ENCODE measurements around the gene MEI1.
"Not testable (repeated sequence)": the region's sequence is repeated elsewhere in the genome, so short reads cannot be mapped to it uniquely, and the experiment has no call there.

Gene MEI1

DNA sequence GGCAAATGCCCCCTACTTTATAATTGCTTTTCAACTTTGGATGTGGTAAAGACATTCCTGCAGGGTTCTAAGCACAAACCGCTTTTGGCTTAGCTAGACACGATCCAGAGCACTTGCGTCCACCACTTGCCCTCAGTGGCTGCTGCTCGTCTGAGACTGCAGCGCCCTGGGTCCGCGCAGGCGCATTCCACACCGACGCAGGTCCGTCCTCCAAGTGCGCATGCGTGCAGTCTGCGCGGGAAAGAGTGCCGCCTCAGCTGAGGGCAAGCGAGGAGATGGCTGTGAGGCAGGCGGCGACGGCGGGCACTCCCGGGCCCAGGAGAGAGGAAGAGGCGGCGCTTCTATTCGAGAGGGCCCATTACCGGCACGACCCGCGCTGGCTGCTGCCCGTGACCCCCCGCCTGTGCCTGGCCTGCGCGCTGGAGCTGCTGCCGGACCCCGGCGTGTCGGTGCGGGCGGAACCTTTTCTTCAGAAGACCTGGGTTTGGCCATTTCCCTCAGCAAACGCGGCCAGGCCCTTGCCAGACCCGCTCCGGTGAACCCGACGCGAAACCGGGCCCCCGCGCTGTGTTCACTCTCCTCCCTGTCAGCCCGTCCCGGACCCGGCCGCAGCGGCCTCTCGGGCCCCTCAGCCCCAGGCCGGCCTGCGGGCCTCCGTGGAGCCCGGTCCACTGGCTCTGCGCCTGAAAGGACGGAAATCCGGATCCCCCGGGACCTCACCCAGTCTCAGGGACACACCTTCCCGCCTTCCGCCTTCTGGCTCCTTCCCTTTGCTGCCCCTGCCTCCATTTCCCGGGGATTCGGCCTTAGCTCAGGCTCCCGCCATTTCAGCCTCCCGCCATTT lies at the start of gene MEI1:
Gene MEI1 (plus strand): TSS at position 240 of the 844 bp plus-strand sequence. CDS start 36 bp downstream, at position 276.
- peak; percentile 70 for DNase-seq

GRCh38 chr22:41650229-41650628 lies 49.1 kb upstream of the MEI1 start:
- no peak for DNase-seq

GRCh38 chr22:41650821-41651220 lies 48.5 kb upstream of the MEI1 start:
- no peak for DNase-seq

- no peak for DNase-seq
These were observed 45.0 kb upstream of the MEI1 start for GRCh38 chr22:41654322-41654721.

DNA sequence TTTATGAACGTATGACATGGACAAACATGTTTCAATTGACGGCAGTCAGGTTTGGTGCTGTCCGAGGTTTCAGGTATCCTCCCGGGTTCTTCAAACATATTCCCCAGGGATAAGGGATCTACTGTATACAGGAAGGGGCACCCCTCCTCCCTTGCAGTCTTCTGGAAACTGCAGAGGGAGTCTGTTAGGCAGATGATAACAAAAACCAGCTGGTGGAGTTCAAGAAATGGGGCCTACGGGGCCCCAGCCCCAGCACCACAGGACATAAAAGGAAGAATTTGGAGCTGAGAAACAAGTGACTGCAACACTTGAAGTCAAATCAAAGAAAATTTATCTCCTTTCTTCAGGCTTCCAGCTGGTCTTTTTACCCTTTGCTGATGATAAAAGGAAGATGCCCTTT lies 42.7 kb upstream of the MEI1 start:
- DNase-seq, result no peak

DNA sequence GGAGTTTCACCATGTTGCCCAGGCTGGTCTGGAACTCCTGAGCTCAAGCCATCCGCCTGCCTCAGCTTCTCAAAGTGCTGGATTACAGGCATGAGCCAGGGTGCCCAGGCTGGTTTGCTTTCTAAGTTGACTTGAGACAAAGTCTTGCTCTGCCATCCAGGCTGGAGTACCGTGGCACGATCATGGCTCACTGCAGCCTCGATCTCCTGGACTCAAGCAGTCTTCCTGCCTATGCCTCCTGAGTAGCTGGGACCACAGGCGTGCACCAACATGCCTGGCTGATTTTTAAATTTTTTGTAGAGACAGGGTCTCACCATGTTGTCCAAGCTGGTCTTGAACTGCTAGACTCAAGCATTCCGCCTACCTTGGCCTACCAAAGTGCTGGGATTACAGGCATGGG lies 41.6 kb upstream of the MEI1 start:
- DNase-seq, result no peak

- DNase-seq, result no peak
These were observed 40.4 kb upstream of the MEI1 start for GRCh38 chr22:41658869-41659268.

DNA sequence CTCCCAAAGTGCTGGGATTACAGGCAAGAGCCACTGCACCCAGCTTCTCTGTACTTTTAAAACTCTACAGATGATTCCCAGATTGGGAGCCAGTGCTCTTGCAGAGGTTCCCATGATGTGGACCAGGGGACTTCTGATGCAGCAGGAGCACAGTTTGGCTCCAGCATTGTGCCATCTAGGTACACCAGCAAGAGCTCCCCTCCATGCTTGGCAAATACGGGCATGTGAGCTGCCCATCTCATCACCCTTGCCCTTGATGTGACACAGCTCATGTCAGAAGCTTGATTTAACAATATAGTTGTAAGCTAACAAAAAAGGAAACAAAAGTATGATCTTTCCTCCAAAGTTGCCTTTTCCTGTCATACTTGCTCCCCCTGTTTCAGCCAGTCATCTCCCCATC lies 39.4 kb upstream of the MEI1 start:
- no peak for DNase-seq

DNA sequence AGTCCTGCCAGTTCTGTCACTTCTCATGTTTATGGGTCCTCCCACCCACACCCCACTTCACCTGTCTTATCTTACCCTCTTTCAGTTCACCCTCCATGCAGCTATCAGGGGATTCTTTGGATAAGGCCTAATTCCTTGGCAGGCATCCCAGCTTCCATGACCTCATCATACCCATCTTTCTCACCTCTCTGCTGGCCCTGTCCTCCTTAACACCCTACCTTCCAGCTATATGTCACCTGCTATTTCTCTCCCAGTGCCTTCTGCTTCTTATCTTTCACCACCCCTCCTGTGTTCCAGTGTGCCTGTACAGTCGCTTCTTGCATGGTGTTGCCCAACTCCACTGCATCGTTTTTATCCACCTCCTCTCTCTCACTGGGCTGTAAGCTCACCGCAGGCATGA lies 38.9 kb upstream of the MEI1 start:
- no peak for DNase-seq

DNA sequence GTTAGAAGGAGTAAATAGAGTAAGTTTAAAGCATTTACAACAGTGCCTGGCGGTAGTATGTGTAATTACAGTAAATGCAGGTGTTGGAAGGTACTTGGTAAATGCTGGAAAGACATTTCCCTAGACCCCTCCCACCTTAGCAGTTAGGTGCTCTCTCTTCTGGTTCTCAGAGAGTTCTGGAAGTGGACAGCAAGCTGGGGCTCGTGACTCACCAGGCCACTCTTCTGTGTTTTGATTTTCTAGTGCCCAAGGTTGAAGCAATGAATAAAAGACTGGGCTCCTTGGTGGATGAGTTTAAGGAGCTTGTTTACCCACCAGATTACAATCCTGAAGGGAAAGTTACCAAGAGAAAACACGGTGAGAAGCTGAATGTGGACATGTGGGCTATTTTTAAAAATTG lies 38.2 kb upstream of the MEI1 start:
- DNase-seq, result no peak

- no peak for DNase-seq
These were observed 37.6 kb upstream of the MEI1 start for GRCh38 chr22:41661713-41662112.

- not testable (repeated sequence) for DNase-seq
These were observed 35.7 kb upstream of the MEI1 start for GRCh38 chr22:41663594-41663993.

GRCh38 chr22:41664490-41664889 lies 34.8 kb upstream of the MEI1 start:
- no peak for DNase-seq

GRCh38 chr22:41664951-41665350 lies 34.4 kb upstream of the MEI1 start:
- no peak for DNase-seq

- DNase-seq, result peak; percentile 69
These were observed 30.1 kb upstream of the MEI1 start for GRCh38 chr22:41668971-41669911.

DNA sequence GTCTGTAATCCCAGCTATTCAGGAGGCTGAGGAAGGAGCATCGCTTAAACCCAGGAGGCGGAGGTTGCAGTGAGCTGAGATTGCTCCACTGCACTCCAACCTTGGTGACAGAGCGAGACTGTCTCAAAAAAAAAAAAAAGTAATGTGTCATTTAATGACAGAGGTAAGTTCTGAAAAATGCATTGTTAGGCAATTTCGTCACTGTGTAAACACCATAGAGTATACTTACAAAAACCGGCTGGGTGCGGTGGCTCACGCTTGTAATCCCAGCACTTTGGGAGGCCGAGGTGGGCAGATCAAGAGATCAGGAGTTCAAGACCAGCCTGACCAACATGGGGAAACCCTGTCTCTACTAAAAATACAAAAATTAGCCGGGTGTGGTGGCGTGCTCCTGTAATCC lies 27.2 kb upstream of the MEI1 start:
- DNase-seq, result not testable (repeated sequence)

DNA sequence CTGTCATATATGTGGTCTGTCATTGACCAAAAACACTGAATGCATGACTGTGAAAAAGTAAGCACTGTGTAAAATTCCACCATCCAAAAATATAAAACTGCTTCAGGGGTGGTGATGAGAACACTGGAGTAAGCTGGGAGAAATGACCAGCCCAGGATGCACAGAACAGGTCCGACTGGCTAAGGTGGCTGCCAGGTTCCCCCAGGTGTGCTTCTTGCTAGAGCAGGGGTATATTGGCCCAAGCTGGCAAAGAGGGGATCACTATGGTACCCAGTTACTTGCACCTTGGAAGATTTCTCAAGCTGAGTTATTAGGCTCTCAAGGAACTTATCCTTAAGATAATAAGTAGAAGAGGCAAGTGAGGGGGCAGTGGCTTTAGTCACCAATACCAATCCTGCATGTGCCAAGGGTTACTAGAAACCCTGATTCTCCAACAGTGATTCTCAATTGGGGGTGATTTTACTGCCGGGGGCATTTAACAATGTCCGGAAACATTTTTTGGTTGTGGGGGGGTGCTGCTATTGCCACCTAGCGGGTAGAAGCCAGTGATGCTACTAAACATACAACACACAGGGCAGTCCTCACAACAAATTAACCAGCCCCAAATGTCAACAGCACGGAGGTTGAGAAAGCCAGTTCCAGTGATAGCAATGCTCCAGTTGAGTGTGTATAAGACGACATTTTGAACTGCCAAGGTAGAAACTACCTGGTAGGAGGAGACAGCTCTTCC lies 26.4 kb upstream of the MEI1 start:
- no peak for DNase-seq

DNA sequence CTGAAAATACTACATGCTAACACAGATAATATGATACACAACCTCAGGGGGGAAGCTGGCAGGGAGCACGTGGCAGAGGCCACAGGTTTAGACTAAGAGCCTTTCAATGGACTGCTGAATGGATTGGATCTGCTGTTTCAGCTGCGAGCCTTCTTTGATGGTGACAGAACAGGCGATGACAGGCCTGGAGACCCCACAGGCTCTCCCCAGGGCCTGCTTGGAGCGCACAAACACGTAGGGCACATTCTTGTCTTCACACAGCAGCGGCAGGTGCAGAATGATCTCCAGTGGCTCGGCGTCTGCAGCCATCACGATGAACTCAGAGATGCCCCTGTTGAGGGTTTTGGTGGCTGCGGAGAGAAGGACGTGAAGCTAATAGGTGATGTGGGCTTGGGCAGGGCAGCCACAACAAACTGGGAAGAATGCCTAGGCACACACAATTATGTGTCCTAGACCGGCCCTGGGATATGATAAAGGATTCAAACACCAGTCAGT lies 24.4 kb upstream of the MEI1 start:
- no peak for DNase-seq

GRCh38 chr22:41676134-41676533 lies 23.2 kb upstream of the MEI1 start:
- no peak for DNase-seq

DNA sequence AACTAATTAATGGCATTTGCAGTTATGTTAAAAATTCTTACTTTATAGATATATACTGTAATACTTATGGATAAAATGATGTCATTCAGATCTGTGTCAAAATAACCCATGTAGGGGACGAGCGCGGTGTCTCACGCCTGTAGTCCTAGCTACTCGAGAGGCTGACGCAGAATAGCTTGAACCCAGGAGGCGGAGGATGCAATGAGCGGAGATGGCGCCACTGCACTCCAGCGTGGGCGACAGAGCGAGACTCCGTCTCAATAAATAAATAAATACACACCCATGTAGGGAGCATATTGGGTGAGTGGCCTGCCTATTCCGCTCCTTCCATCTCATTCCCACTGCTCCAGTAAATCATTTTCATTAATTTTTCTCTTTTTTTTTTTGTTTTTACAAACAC lies 17.7 kb upstream of the MEI1 start:
- no peak for DNase-seq

DNA sequence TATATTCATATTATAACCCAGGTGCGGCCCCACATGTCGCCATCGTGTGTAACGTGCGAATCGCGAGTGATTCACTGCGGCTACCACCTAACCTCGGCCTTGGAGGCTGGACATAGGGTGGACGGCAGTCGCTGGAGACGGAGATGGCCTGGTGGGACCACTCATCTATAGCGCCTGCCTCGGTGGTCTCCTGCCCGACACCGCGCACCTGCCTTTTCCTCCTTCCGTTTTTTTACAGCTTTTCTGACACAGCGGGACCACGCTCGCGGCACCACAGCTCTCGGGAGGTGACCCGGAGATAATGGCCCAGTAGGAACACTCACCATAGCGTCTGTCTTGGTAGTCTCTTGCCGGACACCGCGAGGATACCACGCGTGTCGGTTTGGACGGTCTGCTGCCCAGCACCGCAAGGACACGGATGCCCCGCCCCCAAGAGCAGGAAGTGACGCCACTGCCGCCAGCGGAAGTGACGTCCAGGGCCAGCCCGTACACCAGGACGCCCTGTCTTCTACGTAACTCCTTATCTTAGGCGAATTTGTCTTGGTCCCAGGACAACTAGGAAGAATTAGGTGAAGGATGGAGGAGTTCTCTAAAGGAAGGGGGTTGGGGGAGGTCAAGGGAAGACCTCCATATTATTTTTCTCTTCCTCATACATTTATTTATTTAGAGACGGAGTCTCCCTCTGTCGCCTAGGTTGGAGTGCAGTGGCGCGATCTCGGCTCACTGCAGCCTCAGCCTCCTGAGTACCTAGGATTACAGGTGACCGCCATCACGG lies 17.1 kb upstream of the MEI1 start:
- DNase-seq, result peak; percentile 24

- DNase-seq, result no peak
These were observed 16.3 kb upstream of the MEI1 start for GRCh38 chr22:41683052-41683451.

Measured in kidney glomerular epithelial cell (primary cell).